CD4-positive, alpha-beta T cell (primary cell): ENCODE results near the gene SH3RF2. TPM values are rescaled to one million over a fixed set of nuclear protein-coding genes. Genes with fewer than 3 reads are reported as not detected.

Experiments used
- ATAC-seq: fragments of 200-7000 bp; cut with Tn5 transposase; one replicate; pipeline ENCODE4 v1.10.0; 2022; ENCODE audit warnings: mild to moderate bottlenecking; ENCODE audit not compliant: poor library complexity
- CTCF ChIA-PET: fragments of 350-600 bp; sonication (Branson Sonifier 250); formaldehyde crosslinking; loops from one replicate; lab custom pipeline; 2021; ENCODE audit warnings: antibody characterized with exemption, inconsistent platforms; lab: Charles Lee
- POLR2A ChIA-PET: fragments of 350-600 bp; sonication (Branson Sonifier 250); formaldehyde crosslinking; loops from one replicate; lab custom pipeline; 2021; ENCODE audit warnings: antibody characterized with exemption, inconsistent platforms; lab: Charles Lee
- DNase-seq, 14 experiments: peaks; one replicate each; pipeline ENCODE4 v3.0.0-alpha.2; 2013 to 2020; ENCODE audit warnings: mixed read lengths in 2 of 14
- H3K27ac ChIP-seq, 2 donors: one replicate each; pipeline versions ENCODE4 v1.5.1 to v1.7.0; 2013; ENCODE audit warnings: low read length in 2 of 2, low read depth in 1 of 2, mild to moderate bottlenecking in 1 of 2
- H3K27me3 ChIP-seq, 2 experiments: 1 replicate in 1 of 2; 2 replicates in 1 of 2; pipeline versions ENCODE4 v1.6.1 to v1.7.0; 2013; ENCODE audit warnings: low read length in 2 of 2, control low read depth in 1 of 2, mild to moderate bottlenecking in 1 of 2, moderate library complexity in 1 of 2; ENCODE audit not compliant: insufficient read depth in 2 of 2, control insufficient read depth in 1 of 2
- H3K36me3 ChIP-seq: one replicate; pipeline ENCODE4 v1.6.1; 2013; ENCODE audit warnings: low read length, control low read depth; ENCODE audit not compliant: insufficient read depth
- H3K4me1 ChIP-seq: one replicate; pipeline ENCODE4 v1.6.1; 2013; ENCODE audit warnings: low read length, control low read depth; ENCODE audit not compliant: insufficient read depth
- H3K4me3 ChIP-seq: one replicate; pipeline ENCODE4 v1.5.1; 2013; ENCODE audit warnings: mild to moderate bottlenecking, low read length, moderate library complexity
- H3K9me3 ChIP-seq, 2 experiments: 1 replicate in 1 of 2; 2 replicates in 1 of 2; pipeline versions ENCODE4 v1.6.1 to v1.7.0; 2013; ENCODE audit warnings: low read length in 2 of 2, mild to moderate bottlenecking in 2 of 2, control low read depth in 1 of 2, moderate library complexity in 1 of 2; ENCODE audit not compliant: control insufficient read depth in 1 of 2, insufficient read depth in 1 of 2
- H3K27ac Mint-ChIP-seq: one replicate; pipeline ENCODE4 v1.8.0; 2020; ENCODE audit warnings: mixed read lengths
- H3K27me3 Mint-ChIP-seq: one replicate; pipeline ENCODE4 v1.8.0; 2021; ENCODE audit warnings: mixed read lengths
- H3K36me3 Mint-ChIP-seq: one replicate; pipeline ENCODE4 v1.8.0; 2021; ENCODE audit warnings: low read depth, mixed read lengths
- H3K4me1 Mint-ChIP-seq: one replicate; pipeline ENCODE4 v1.8.0; 2021; ENCODE audit warnings: low read depth, mixed read lengths
- H3K4me3 Mint-ChIP-seq: one replicate; pipeline ENCODE4 v1.8.0; 2020; ENCODE audit warnings: mild to moderate bottlenecking, mixed read lengths
- H3K9me3 Mint-ChIP-seq: one replicate; pipeline ENCODE4 v1.8.0; 2020; ENCODE audit warnings: mixed read lengths
- intact Hi-C, 2 experiments: fragments of 100-400 bp; cut with DNase I in 1 of 2; cut with micrococcal nuclease in 1 of 2; formaldehyde crosslinking; loops; one replicate each; pipeline versions ENCODE4 v1.15.1 to v1.9.0; 2023 to 2025; cut with DNase I, micrococcal nuclease
- total RNA-seq, 174 experiments: library from RNA in 2 of 174; stranded (reverse) in 2 of 174; gene quantifications; one replicate each; pipeline ENCODE4 v1.2.3 and lab custom pipeline; 2021 to 2026
- TF ChIP-seq, protein P1 (sequence below): fragments of 200-600 bp; IDR thresholded peaks from one replicate; pipeline ENCODE4 v1.8.0; 2022; ENCODE audit warnings: antibody characterized with exemption, mild to moderate bottlenecking

Gene SH3RF2
- total RNA-seq, 2 experiments from 2014 or later: 0.11 to 0.42 TPM

DNA sequence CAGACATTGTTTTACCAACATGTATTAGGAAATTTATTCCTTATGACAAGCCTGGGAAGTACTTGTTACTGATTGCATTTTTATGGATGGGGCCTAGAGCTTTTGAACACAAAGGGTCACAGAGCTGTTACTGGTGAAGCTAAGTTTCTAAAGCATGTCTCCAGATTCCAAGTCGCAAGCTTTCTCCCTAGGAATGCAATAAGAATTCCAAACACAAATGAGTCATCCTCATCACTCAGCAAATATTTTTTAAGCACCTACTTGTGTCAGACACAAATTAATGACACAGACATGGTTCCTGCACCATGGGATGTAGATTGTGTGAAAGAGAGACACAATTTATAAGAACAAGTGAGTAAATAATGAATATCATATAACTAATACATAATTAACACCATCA is 11.0 kb upstream of the SH3RF2 start:
- no peak overlapping the region for H3K4me3 Mint-ChIP-seq
- Histone ChIP-seq H3K27ac (no peak overlapping the region), H3K27me3 (no peaks in the 10 kb centered on the region), H3K9me3 (no peaks in the 10 kb centered on the region), H3K4me1 (no peaks in the 10 kb centered on the region), H3K36me3 (no peaks in the 10 kb centered on the region), H3K4me3 (no peak overlapping the region)
- ChIA-PET POLR2A (no interaction called here), CTCF (no interaction called here)
- DNase-seq: no peak
- H3K36me3 Mint-ChIP-seq: no peaks in the 10 kb centered on the region
- H3K4me1 Mint-ChIP-seq: no peaks in the 10 kb centered on the region
- intact Hi-C loops: no loop called here
- H3K9me3 Mint-ChIP-seq: no peaks in the 10 kb centered on the region
- no peak for ATAC-seq
- H3K27me3 Mint-ChIP-seq: peaks cover 8% of the 10 kb centered on the region
- H3K27ac Mint-ChIP-seq: no peak overlapping the region
- TF ChIP-seq, protein P1, sequence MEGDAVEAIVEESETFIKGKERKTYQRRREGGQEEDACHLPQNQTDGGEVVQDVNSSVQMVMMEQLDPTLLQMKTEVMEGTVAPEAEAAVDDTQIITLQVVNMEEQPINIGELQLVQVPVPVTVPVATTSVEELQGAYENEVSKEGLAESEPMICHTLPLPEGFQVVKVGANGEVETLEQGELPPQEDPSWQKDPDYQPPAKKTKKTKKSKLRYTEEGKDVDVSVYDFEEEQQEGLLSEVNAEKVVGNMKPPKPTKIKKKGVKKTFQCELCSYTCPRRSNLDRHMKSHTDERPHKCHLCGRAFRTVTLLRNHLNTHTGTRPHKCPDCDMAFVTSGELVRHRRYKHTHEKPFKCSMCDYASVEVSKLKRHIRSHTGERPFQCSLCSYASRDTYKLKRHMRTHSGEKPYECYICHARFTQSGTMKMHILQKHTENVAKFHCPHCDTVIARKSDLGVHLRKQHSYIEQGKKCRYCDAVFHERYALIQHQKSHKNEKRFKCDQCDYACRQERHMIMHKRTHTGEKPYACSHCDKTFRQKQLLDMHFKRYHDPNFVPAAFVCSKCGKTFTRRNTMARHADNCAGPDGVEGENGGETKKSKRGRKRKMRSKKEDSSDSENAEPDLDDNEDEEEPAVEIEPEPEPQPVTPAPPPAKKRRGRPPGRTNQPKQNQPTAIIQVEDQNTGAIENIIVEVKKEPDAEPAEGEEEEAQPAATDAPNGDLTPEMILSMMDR: no peak

DNA sequence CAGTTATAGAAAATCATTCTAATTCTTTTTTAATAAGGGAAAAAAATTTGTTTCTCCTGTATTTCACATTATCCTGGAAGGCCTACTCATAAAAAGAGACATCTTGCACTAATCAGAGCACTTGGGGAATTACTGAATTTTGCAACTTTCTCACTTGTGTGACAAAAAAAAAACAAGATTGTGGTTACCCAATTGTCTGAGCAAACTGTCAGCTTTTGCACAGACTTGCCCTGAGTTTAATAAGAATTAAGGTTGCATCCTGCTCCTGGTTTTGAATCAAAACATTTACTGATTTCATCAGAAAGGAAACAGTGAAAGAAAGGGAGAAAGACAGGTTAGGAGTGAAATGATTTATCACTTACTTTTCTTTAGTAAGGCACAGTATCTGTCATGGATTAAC is 10.6 kb upstream of the SH3RF2 start:
- CTCF ChIA-PET: interaction anchor here (1.4 kb wide), 1 partner anchor 10 kb away, joined by 3 read pairs; the partner anchor contains the start of gene SH3RF2
- no peak for DNase-seq
- H3K27ac Mint-ChIP-seq: no peak overlapping the region

DNA sequence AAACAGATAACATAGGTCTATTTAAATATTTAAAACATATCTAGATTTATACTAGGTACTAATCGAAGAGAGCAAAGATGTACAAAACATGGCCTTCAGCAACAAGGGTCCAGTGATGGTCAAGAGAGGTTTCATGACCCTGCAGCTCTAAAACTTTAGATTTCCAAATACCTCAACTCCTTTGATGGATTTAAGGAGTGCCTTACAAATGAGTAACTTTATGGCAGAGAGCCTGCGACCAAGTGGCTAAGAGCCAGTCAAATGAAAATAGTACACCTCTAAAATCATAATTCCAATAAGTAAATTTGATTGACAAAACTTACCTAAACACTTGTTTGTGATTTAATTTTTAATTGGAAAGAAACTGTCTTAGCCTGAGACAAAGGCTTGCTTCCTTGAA is 4.7 kb upstream of the SH3RF2 start:
- no peaks in the 10 kb centered on the region for H3K27me3 ChIP-seq
- no peak overlapping the region for H3K27ac ChIP-seq
- POLR2A ChIA-PET: no interaction called here
- intact Hi-C loops: no loop called here
- CTCF ChIA-PET: no interaction called here
- ATAC-seq (no peak), DNase-seq (no peak)
- H3K4me1 Mint-ChIP-seq: peaks cover 7% of the 10 kb centered on the region
- no peaks in the 10 kb centered on the region for H3K9me3 Mint-ChIP-seq
- peaks cover 0 to 4% of the 10 kb centered on the region in 2 experiments for H3K9me3 ChIP-seq
- no peak overlapping the region for H3K4me3 Mint-ChIP-seq
- TF ChIP-seq, protein P1: no peak
- H3K36me3 Mint-ChIP-seq: no peaks in the 10 kb centered on the region
- H3K36me3 ChIP-seq: no peaks in the 10 kb centered on the region
- H3K27me3 Mint-ChIP-seq: peaks cover 30% of the 10 kb centered on the region
- H3K27ac Mint-ChIP-seq: no peak overlapping the region
- H3K4me3 ChIP-seq: no peak overlapping the region
- peaks cover 2% of the 10 kb centered on the region for H3K4me1 ChIP-seq

More for the DNA sequence above, 10.6 kb upstream of the SH3RF2 start:
- H3K36me3 Mint-ChIP-seq: no peaks in the 10 kb centered on the region
- no peak overlapping the region for H3K4me3 Mint-ChIP-seq
- no peaks in the 10 kb centered on the region for H3K4me1 Mint-ChIP-seq
- H3K4me1 ChIP-seq: no peaks in the 10 kb centered on the region
- H3K27me3 ChIP-seq: no peaks in the 10 kb centered on the region
- POLR2A ChIA-PET: no interaction called here
- intact Hi-C loops: no loop called here
- no peak overlapping the region for H3K27ac ChIP-seq
- no peak for ATAC-seq
- no peaks in the 10 kb centered on the region for H3K9me3 ChIP-seq
- TF ChIP-seq, protein P1: no peak
- H3K27me3 Mint-ChIP-seq: peaks cover 8% of the 10 kb centered on the region
- H3K9me3 Mint-ChIP-seq: no peaks in the 10 kb centered on the region
- H3K4me3 ChIP-seq: no peak overlapping the region
- no peaks in the 10 kb centered on the region for H3K36me3 ChIP-seq
